Measurements from ENCODE around the gene AGAP1. TPM values are rescaled to one million over a fixed set of nuclear protein-coding genes. Genes with fewer than 3 reads are reported as not detected.

AGAP1 gene
- total RNA-seq, 1 donor from 2014 or later: 33.7 TPM

GRCh38 chr2:235676536-235676799 lies 182.6 kb downstream of the AGAP1 start:
- no peak for TF ChIP-seq CTCF (IDR thresholded peaks at IDR 0.05; ENCODE audit: insufficient read depth, low read length, poor library complexity, severe bottlenecking)
- no peak for DNase-seq (ENCODE audit: low read depth)
- peaks cover 4% of the 10 kb centered on the region for H3K27me3 ChIP-seq (ENCODE audit: control insufficient read depth, insufficient read depth, low read length)

GRCh38 chr2:235677276-235677788 lies 183.5 kb downstream of the AGAP1 start:
- no peak for TF ChIP-seq CTCF (IDR thresholded peaks at IDR 0.05; ENCODE audit: insufficient read depth, low read length, poor library complexity, severe bottlenecking)
- Histone ChIP-seq H3K4me3 (ENCODE audit: low read depth, low read length) (no peak overlapping the region), H3K27me3 (ENCODE audit: control insufficient read depth, insufficient read depth, low read length) (no peaks in the 10 kb centered on the region), H3K36me3 (ENCODE audit: control insufficient read depth, insufficient read depth, low read length) (no peaks in the 10 kb centered on the region)
- DNase-seq (ENCODE audit: low read depth): no peak

More at GRCh38 chr2:235676536-235676799, 182.6 kb downstream of the AGAP1 start:
- Histone ChIP-seq H3K36me3 (ENCODE audit: control insufficient read depth, insufficient read depth, low read length) (no peaks in the 10 kb centered on the region), H3K4me3 (ENCODE audit: low read depth, low read length) (no peak overlapping the region)

DNA sequence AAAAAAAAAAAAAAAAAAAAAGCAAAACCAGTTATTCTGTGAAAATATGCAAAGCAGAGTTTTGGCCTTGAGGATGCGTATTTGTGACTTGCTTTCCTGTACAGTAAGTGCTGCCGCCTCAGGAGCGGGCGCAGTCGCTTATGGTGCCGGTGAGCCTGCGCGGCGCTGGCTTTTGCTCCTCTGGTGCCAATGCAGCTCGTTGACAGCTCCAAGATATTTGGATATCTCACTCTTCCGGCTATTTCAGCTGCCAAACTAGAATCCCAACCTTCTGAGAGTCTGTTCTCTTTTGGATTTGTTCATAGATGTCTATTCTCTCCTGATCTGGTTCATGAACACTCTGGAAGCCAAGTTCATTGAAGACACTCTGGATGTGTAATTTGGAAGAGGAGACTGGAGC lies 184.1 kb downstream of the AGAP1 start:
- no peak overlapping the region for H3K4me3 ChIP-seq (ENCODE audit: low read depth, low read length)
- H3K36me3 ChIP-seq (ENCODE audit: control insufficient read depth, insufficient read depth, low read length): no peaks in the 10 kb centered on the region
- no peak for DNase-seq (ENCODE audit: low read depth)
- H3K27me3 ChIP-seq (ENCODE audit: control insufficient read depth, insufficient read depth, low read length): no peaks in the 10 kb centered on the region
- no peak for TF ChIP-seq CTCF (IDR thresholded peaks at IDR 0.05; ENCODE audit: insufficient read depth, low read length, poor library complexity, severe bottlenecking)

- H3K4me3 ChIP-seq (ENCODE audit: low read depth, low read length): no peak overlapping the region
- no peak for TF ChIP-seq CTCF (IDR thresholded peaks at IDR 0.05; ENCODE audit: insufficient read depth, low read length, poor library complexity, severe bottlenecking)
- no peaks in the 10 kb centered on the region for H3K36me3 ChIP-seq (ENCODE audit: control insufficient read depth, insufficient read depth, low read length)
- DNase-seq (ENCODE audit: low read depth): no peak
- H3K27me3 ChIP-seq (ENCODE audit: control insufficient read depth, insufficient read depth, low read length): no peaks in the 10 kb centered on the region
Measured at GRCh38 chr2:235678712-235679111, 184.9 kb downstream of the AGAP1 start.

DNA sequence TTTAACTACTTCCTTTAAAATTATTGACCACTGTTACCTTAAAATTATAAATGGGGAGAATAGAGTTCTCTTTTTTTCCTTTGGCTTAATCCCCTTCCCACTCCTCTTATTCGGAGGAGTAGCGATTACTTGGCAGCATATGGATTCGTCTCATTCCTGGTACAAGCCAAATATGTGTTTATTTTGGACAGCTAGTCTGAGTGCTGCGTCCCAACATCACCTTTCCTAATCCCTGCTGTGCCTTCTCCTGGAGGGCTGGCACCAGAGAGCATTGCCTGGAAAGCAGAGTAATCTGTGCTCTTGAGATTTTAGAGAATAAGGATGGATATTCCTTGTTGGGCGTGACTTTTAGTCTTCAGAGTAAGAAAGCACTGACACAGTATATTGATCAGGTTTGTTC lies 185.6 kb downstream of the AGAP1 start:
- H3K27me3 ChIP-seq (ENCODE audit: control insufficient read depth, insufficient read depth, low read length): no peaks in the 10 kb centered on the region
- no peak overlapping the region for H3K4me3 ChIP-seq (ENCODE audit: low read depth, low read length)
- TF ChIP-seq CTCF (IDR thresholded peaks at IDR 0.05; ENCODE audit: insufficient read depth, low read length, poor library complexity, severe bottlenecking): no peak
- no peaks in the 10 kb centered on the region for H3K36me3 ChIP-seq (ENCODE audit: control insufficient read depth, insufficient read depth, low read length)
- no peak for DNase-seq (ENCODE audit: low read depth)

DNA sequence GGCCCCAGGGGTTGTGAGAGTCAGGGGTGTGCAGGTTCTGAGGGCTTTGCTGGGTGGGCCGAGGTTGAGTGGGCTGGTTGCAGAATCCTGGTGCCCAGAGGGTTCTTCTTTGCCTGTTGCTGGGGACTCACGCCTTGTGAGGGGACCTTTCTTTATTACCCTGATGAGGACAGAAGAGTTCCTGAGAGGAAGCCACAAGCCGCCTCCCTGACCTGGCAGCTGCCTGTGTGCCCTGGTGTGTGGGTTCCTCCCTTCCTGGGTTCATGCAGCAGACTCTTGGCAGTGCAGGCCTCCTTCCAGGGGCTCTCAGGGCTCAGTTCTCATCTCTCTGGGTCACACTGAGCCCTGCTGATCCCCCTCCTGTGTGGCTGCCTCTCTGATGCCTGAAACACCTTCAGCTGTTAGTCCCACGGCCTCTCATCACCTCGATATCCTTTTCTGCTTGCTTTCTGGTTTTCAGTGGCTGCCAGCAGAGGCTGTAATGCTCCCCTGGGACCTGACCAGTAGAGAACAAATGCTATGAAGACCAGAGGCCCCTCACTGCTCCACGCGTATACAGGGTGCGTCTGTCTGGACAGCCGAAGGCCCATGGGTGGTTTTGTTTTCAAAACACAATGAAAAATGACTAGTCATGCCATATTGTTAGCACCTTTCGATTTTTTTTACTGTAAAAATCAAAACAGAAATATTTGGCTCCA lies 191.3 kb downstream of the AGAP1 start:
- Histone ChIP-seq H3K4me3 (ENCODE audit: low read depth, low read length) (no peak overlapping the region), H3K36me3 (ENCODE audit: control insufficient read depth, insufficient read depth, low read length) (no peaks in the 10 kb centered on the region), H3K27me3 (ENCODE audit: control insufficient read depth, insufficient read depth, low read length) (no peaks in the 10 kb centered on the region)
- no peak for DNase-seq (ENCODE audit: low read depth)
- no peak for TF ChIP-seq CTCF (IDR thresholded peaks at IDR 0.05; ENCODE audit: insufficient read depth, low read length, poor library complexity, severe bottlenecking)
